Measurements from ENCODE around the gene SPINT2.

DNA sequence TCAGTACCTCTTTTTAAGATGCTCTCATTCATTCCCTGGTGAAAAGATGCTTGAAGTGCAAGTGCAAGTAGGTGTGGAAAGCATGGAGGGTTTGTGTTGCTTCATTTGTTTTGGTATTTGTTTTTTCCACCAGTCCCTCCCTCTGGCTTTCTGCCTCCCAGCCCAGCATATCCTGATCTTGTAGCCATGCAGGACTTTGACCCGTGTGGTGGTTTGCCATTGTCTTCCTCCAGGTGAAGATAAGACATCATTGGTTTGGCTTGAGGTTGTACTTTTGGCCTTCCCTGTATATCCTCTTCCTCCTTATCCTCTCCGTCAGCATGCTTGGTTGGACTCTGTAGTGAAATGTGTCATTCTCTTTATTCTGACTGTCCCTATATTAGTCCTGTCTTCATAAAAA lies 9.1 kb downstream of the SPINT2 start:
- no peak for TF ChIP-seq RARB (CRISPR knock-in tag; IDR thresholded peaks at IDR 0.05)
- TF ChIP-seq CTCF (IDR thresholded peaks at IDR 0.05), result no peak
- TF ChIP-seq EP300 (IDR thresholded peaks at IDR 0.05), result no peak
- no peak for TF ChIP-seq MYC (IDR thresholded peaks at IDR 0.05; ENCODE audit: borderline replicate concordance, low read length)
- TF ChIP-seq SREBF2 (IDR thresholded peaks at IDR 0.05), result no peak
- no peak for TF ChIP-seq RAD21 (conservative IDR thresholded peaks at IDR 0.05 in 1 of 2, IDR thresholded peaks at IDR 0.05 in 1 of 2)
- no peak for TF ChIP-seq POLR2A (IDR thresholded peaks at IDR 0.05; ENCODE audit: low read length)
- TF ChIP-seq ZSCAN20 (CRISPR knock-in tag; IDR thresholded peaks at IDR 0.05), result no peak
- TF ChIP-seq PBX3 (IDR thresholded peaks at IDR 0.05), result no peak
- TF ChIP-seq CEBPB (IDR thresholded peaks at IDR 0.05), result no peak
- TF ChIP-seq REST (IDR thresholded peaks at IDR 0.05), result no peak
- no peak for TF ChIP-seq MAFK (IDR thresholded peaks at IDR 0.05; ENCODE audit: partially characterized antibody)
- TF ChIP-seq ELK1 (IDR thresholded peaks at IDR 0.05; ENCODE audit: low read depth, low read length), result no peak
- no peak for TF ChIP-seq NFE2L2 (conservative IDR thresholded peaks at IDR 0.05; ENCODE audit: low read length)
